ENCODE data around the gene TAS1R3. TPM values are rescaled to one million over a fixed set of nuclear protein-coding genes. Genes with fewer than 3 reads are reported as not detected.

Gene TAS1R3
- total RNA-seq, 1 donor from 2014 or later, result 0.93 TPM

DNA sequence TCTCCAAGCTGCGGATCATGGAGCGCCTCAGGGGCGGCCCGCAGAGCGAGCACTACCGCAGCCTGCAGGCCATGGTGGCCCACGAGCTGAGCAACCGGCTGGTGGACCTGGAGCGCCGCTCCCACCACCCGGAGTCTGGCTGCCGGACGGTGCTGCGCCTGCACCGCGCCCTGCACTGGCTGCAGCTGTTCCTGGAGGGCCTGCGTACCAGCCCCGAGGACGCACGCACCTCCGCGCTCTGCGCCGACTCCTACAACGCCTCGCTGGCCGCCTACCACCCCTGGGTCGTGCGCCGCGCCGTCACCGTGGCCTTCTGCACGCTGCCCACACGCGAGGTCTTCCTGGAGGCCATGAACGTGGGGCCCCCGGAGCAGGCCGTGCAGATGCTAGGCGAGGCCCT lies 3.8 kb upstream of the TAS1R3 start:
- H3K4me3 ChIP-seq, result peak overlapping the region; percentile 89
- H3K27ac ChIP-seq (replicated peaks), result no peak overlapping the region
- H3K36me3 ChIP-seq, result peaks cover 30% of the 10 kb centered on the region
- TF ChIP-seq CTCF (IDR thresholded peaks at IDR 0.05; ENCODE audit: borderline replicate concordance), result no peak
- no peaks in the 10 kb centered on the region for H3K27me3 ChIP-seq (ENCODE audit: low read depth)
- intact Hi-C loops (cut with micrococcal nuclease), result no loop called here
- no peak for DNase-seq
- no peaks in the 10 kb centered on the region for H3K9me3 ChIP-seq (replicated peaks)
- peaks cover 79% of the 10 kb centered on the region for H3K4me1 ChIP-seq

DNA sequence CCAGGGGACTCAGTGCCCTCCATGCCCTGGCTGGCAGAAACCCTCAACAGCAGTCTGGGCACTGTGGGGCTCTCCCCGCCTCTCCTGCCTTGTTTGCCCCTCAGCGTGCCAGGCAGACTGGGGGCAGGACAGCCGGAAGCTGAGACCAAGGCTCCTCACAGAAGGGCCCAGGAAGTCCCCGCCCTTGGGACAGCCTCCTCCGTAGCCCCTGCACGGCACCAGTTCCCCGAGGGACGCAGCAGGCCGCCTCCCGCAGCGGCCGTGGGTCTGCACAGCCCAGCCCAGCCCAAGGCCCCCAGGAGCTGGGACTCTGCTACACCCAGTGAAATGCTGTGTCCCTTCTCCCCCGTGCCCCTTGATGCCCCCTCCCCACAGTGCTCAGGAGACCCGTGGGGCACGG lies 2.8 kb upstream of the TAS1R3 start:
- DNase-seq, result no peak
- intact Hi-C loops (cut with micrococcal nuclease), result no loop called here
- H3K27ac ChIP-seq (replicated peaks), result no peak overlapping the region
- H3K4me3 ChIP-seq, result no peak overlapping the region
- H3K9me3 ChIP-seq (replicated peaks), result no peaks in the 10 kb centered on the region
- TF ChIP-seq CTCF (IDR thresholded peaks at IDR 0.05; ENCODE audit: borderline replicate concordance), result no peak
- H3K36me3 ChIP-seq, result peaks cover 30% of the 10 kb centered on the region
- H3K27me3 ChIP-seq (ENCODE audit: low read depth), result no peaks in the 10 kb centered on the region
- H3K4me1 ChIP-seq, result peaks cover 72% of the 10 kb centered on the region

- H3K4me3 ChIP-seq, result no peak overlapping the region
- no peak overlapping the region for H3K27ac ChIP-seq (replicated peaks)
- intact Hi-C loops (cut with micrococcal nuclease), result no loop called here
- DNase-seq, result no peak
- TF ChIP-seq CTCF (IDR thresholded peaks at IDR 0.05; ENCODE audit: borderline replicate concordance), result no peak
- no peaks in the 10 kb centered on the region for H3K9me3 ChIP-seq (replicated peaks)
- peaks cover 30% of the 10 kb centered on the region for H3K36me3 ChIP-seq
- H3K27me3 ChIP-seq (ENCODE audit: low read depth), result no peaks in the 10 kb centered on the region
- peaks cover 63% of the 10 kb centered on the region for H3K4me1 ChIP-seq
These were observed 1.5 kb upstream of the TAS1R3 start for GRCh38 chr1:1329304-1330210.

GRCh38 chr1:1330366-1331067 lies 563 bp upstream of the TAS1R3 start:
- no peak for TF ChIP-seq CTCF (IDR thresholded peaks at IDR 0.05; ENCODE audit: borderline replicate concordance)
- Histone ChIP-seq H3K27me3 (ENCODE audit: low read depth) (no peaks in the 10 kb centered on the region), H3K27ac (replicated peaks) (peak overlapping the region; percentile 6), H3K9me3 (replicated peaks) (no peaks in the 10 kb centered on the region), H3K36me3 (peaks cover 32% of the 10 kb centered on the region), H3K4me3 (no peak overlapping the region), H3K4me1 (peaks cover 54% of the 10 kb centered on the region)
- intact Hi-C loops (cut with micrococcal nuclease), result no loop called here
- DNase-seq, result no peak

DNA sequence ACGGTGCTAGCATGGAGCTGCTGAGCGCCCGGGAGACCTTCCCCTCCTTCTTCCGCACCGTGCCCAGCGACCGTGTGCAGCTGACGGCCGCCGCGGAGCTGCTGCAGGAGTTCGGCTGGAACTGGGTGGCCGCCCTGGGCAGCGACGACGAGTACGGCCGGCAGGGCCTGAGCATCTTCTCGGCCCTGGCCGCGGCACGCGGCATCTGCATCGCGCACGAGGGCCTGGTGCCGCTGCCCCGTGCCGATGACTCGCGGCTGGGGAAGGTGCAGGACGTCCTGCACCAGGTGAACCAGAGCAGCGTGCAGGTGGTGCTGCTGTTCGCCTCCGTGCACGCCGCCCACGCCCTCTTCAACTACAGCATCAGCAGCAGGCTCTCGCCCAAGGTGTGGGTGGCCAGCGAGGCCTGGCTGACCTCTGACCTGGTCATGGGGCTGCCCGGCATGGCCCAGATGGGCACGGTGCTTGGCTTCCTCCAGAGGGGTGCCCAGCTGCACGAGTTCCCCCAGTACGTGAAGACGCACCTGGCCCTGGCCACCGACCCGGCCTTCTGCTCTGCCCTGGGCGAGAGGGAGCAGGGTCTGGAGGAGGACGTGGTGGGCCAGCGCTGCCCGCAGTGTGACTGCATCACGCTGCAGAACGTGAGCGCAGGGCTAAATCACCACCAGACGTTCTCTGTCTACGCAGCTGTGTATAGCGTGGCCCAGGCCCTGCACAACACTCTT lies 1.1 kb downstream of the TAS1R3 start:
- Histone ChIP-seq H3K27ac (replicated peaks) (no peak overlapping the region), H3K27me3 (ENCODE audit: low read depth) (no peaks in the 10 kb centered on the region), H3K9me3 (replicated peaks) (no peaks in the 10 kb centered on the region), H3K4me3 (no peak overlapping the region), H3K4me1 (peaks cover 37% of the 10 kb centered on the region), H3K36me3 (peaks cover 35% of the 10 kb centered on the region)
- intact Hi-C loops (cut with micrococcal nuclease), result no loop called here
- TF ChIP-seq CTCF (IDR thresholded peaks at IDR 0.05; ENCODE audit: borderline replicate concordance), result no peak
- no peak for DNase-seq
